GM12878 (cell line): ENCODE measurements around the gene PTPRD. TPM values are rescaled to one million over a fixed set of nuclear protein-coding genes. Genes with fewer than 3 reads are reported as not detected.

Experiments used
- ATAC-seq: fragments of 200-7000 bp; cut with Tn5 transposase; 3 replicates; pipeline ENCODE4 v1.9.1; 2020; ENCODE audit warnings: mild to moderate bottlenecking, moderate library complexity
- BruUV-seq: library from RNA; stranded (reverse); fragments of 400-500 nt; replicated peaks from 2 replicates; lab custom pipeline; 2021; lab: Mats Ljungman, UMichigan
- CTCF ChIA-PET: fragments of 300-600 bp; sonication (Branson Sonifier 250); formaldehyde crosslinking; extraction: SDS; loops from one replicate; lab custom pipeline; 2021; ENCODE audit warnings: inconsistent platforms; lab: Yijun Ruan, JAX
- POLR2A ChIA-PET: fragments of 350-600 bp; formaldehyde crosslinking; extraction: SDS; loops from one replicate; lab custom pipeline; 2021; ENCODE audit warnings: inconsistent platforms; lab: Charles Lee
- RAD21 ChIA-PET: fragments of 300-600 bp; sonication (Branson Sonifier 250); formaldehyde crosslinking; loops from one replicate; lab custom pipeline; 2023; ENCODE audit warnings: antibody characterized with exemption; ENCODE audit not compliant: unreplicated experiment; lab: Charles Lee
- SMC1A ChIA-PET: fragments of 300-600 bp; sonication (Branson Sonifier 250); formaldehyde crosslinking; loops from one replicate; lab custom pipeline; 2023; ENCODE audit not compliant: unreplicated experiment, uncharacterized antibody; lab: Charles Lee
- DNase-seq: peaks from one replicate; pipeline ENCODE4 v3.0.0-alpha.2; 2011; ENCODE audit warnings: low read depth, low spot score
- FAIRE-seq: peaks from 3 replicates; lab custom pipeline; 2011; peaks lifted over from hg19 to GRCh38; lab: Jason Lieb, UNC
- H2AFZ ChIP-seq: 2 replicates; pipeline ENCODE4 v1.6.0; 2011; ENCODE audit warnings: low read depth, low read length, control low read depth; ENCODE audit not compliant: control insufficient read depth
- H3K27ac ChIP-seq: 2 replicates; pipeline ENCODE4 v1.5.1; 2011; ENCODE audit warnings: control low read depth; ENCODE audit not compliant: control insufficient read depth, insufficient read depth
- H3K27me3 ChIP-seq, 2 experiments: replicated peaks in 1 of 2; 2 replicates each; pipeline versions ENCODE4 v1.6.0 to v1.6.1; 2011; ENCODE audit warnings: low read length in 1 of 2; ENCODE audit not compliant: control insufficient read depth in 2 of 2, insufficient read depth in 2 of 2
- H3K36me3 ChIP-seq, 2 experiments: 2 replicates each; pipeline ENCODE4 v1.5.1; 2011; ENCODE audit warnings: low read length in 1 of 2; ENCODE audit not compliant: control insufficient read depth in 2 of 2, insufficient read depth in 2 of 2
- H3K4me1 ChIP-seq: 2 replicates; pipeline ENCODE4 v1.6.1; 2011; ENCODE audit warnings: mild to moderate bottlenecking, low read length, moderate library complexity, mixed read lengths; ENCODE audit not compliant: control insufficient read depth, insufficient read depth
- H3K4me2 ChIP-seq: 2 replicates; pipeline ENCODE4 v1.6.0; 2011; ENCODE audit warnings: control low read depth; ENCODE audit not compliant: control insufficient read depth, insufficient read depth
- H3K4me3 ChIP-seq: fragments of 200-600 bp; sonication (generic); 2 replicates; pipeline ENCODE4 v1.5.1; 2016
- H3K79me2 ChIP-seq: 2 replicates; pipeline ENCODE4 v1.6.0; 2011; ENCODE audit warnings: low read length; ENCODE audit not compliant: control insufficient read depth, insufficient read depth
- H3K9ac ChIP-seq: 2 replicates; pipeline ENCODE4 v1.8.0; 2011; ENCODE audit warnings: low read length, control low read depth, mixed read lengths; ENCODE audit not compliant: control insufficient read depth, insufficient read depth
- H3K9me3 ChIP-seq: replicated peaks from 3 replicates; pipeline ENCODE4 v1.5.1; 2011; ENCODE audit warnings: mild to moderate bottlenecking, low read length; ENCODE audit not compliant: control insufficient read depth, insufficient read depth
- H4K20me1 ChIP-seq: 2 replicates; pipeline ENCODE4 v1.6.0; 2011; ENCODE audit not compliant: control insufficient read depth, insufficient read depth
- ATF7 ChIP-seq: fragments of 450-650 bp; IDR thresholded peaks from 2 replicates; pipeline ENCODE4 v1.6.1; 2016; ENCODE audit warnings: low read depth, mild to moderate bottlenecking
- BACH1 ChIP-seq: fragments of 450-650 bp; IDR thresholded peaks from 2 replicates; pipeline ENCODE4 v1.6.1; 2017; ENCODE audit warnings: mild to moderate bottlenecking, borderline replicate concordance
- BHLHE40 ChIP-seq, 2 experiments: fragments of 450-650 bp in 1 of 2; IDR thresholded peaks; 2 replicates each; pipeline ENCODE4 v1.6.1; 2011 to 2017; ENCODE audit warnings: low read depth in 2 of 2, borderline replicate concordance in 1 of 2, improper control_type of control experiment in 1 of 2, low read length in 1 of 2, mild to moderate bottlenecking in 1 of 2
- BRCA1 ChIP-seq: IDR thresholded peaks from 2 replicates; pipeline ENCODE4 v1.6.1; 2011; ENCODE audit warnings: low read depth, low read length, improper control_type of control experiment
- CBFB ChIP-seq: IDR thresholded peaks from 2 replicates; pipeline ENCODE4 v1.6.1; 2016; ENCODE audit warnings: antibody characterized with exemption, low read depth
- CBX5 ChIP-seq: sonication (generic); IDR thresholded peaks from 2 replicates; pipeline ENCODE4 v1.6.1; 2016; ENCODE audit warnings: low read depth, moderate library complexity, mild to moderate bottlenecking, inconsistent platforms
- DPF2 ChIP-seq: fragments of 450-650 bp; IDR thresholded peaks from 2 replicates; pipeline ENCODE4 v1.6.1; 2017; ENCODE audit warnings: mild to moderate bottlenecking
- EGR1 ChIP-seq, 2 experiments: IDR thresholded peaks; 1 replicate in 1 of 2; 2 replicates in 1 of 2; pipeline ENCODE4 v1.6.1; 2011 to 2012; ENCODE audit warnings: low read depth in 2 of 2, low read length in 2 of 2, borderline replicate concordance in 1 of 2, mild to moderate bottlenecking in 1 of 2, moderate library complexity in 1 of 2
- EZH2 ChIP-seq: IDR thresholded peaks from 2 replicates; pipeline ENCODE4 v1.6.1; 2012; ENCODE audit warnings: low read depth, mild to moderate bottlenecking, control low read depth, inconsistent platforms, low read length, borderline replicate concordance; ENCODE audit not compliant: control insufficient read depth
- JUND ChIP-seq: IDR thresholded peaks from 2 replicates; pipeline ENCODE4 v1.6.1; 2012; ENCODE audit warnings: low read depth, mild to moderate bottlenecking, low read length, improper control_type of control experiment, moderate library complexity
- LARP7 ChIP-seq: fragments of 450-650 bp; IDR thresholded peaks from 2 replicates; pipeline ENCODE4 v1.6.1; 2017; ENCODE audit warnings: mild to moderate bottlenecking
- MYC ChIP-seq: IDR thresholded peaks from 2 replicates; pipeline ENCODE4 v1.6.1; 2011; ENCODE audit warnings: mild to moderate bottlenecking, low read length, moderate library complexity, inconsistent platforms; ENCODE audit not compliant: insufficient read depth, insufficient replicate concordance, insufficient read length, severe bottlenecking
- NBN ChIP-seq: fragments of 450-650 bp; IDR thresholded peaks from 2 replicates; pipeline ENCODE4 v1.6.1; 2016
- NR2F1 ChIP-seq: fragments of 450-650 bp; conservative IDR thresholded peaks from 2 replicates; pipeline ENCODE4 v1.6.1; 2017; ENCODE audit warnings: mild to moderate bottlenecking
- PAX8 ChIP-seq: fragments of 450-650 bp; IDR thresholded peaks from 2 replicates; pipeline ENCODE4 v1.6.1; 2017; ENCODE audit warnings: mild to moderate bottlenecking, moderate library complexity
- POLR2AphosphoS2 ChIP-seq: IDR thresholded peaks from 2 replicates; pipeline ENCODE4 v1.6.1; 2011; ENCODE audit warnings: low read depth, mild to moderate bottlenecking, low read length, improper control_type of control experiment, moderate library complexity
- SPI1 ChIP-seq: IDR thresholded peaks from 2 replicates; pipeline ENCODE4 v1.6.1; 2011; ENCODE audit warnings: low read depth, mild to moderate bottlenecking, low read length, moderate library complexity, borderline replicate concordance; ENCODE audit not compliant: insufficient read depth
- SREBF1 ChIP-seq: IDR thresholded peaks from 2 replicates; pipeline ENCODE4 v1.6.1; 2012; ENCODE audit warnings: mild to moderate bottlenecking, low read length
- STAT1 ChIP-seq: fragments of 450-650 bp; conservative IDR thresholded peaks from 2 replicates; pipeline ENCODE4 v1.6.1; 2014; ENCODE audit warnings: antibody characterized with exemption, mild to moderate bottlenecking
- SUPT20H ChIP-seq: IDR thresholded peaks from 2 replicates; pipeline ENCODE4 v1.6.1; 2011; ENCODE audit warnings: low read depth, mild to moderate bottlenecking, low read length, moderate library complexity, borderline replicate concordance; ENCODE audit not compliant: control insufficient read depth
- TCF3 ChIP-seq: IDR thresholded peaks from 2 replicates; pipeline ENCODE4 v1.6.1; 2012; ENCODE audit warnings: low read depth, mild to moderate bottlenecking, low read length, borderline replicate concordance; ENCODE audit not compliant: insufficient read depth
- ZNF384 ChIP-seq: IDR thresholded peaks from 2 replicates; pipeline ENCODE4 v1.6.1; 2012; ENCODE audit warnings: low read depth, mild to moderate bottlenecking, low read length, improper control_type of control experiment, borderline replicate concordance
- WGBS: methylation state at CpG from one replicate; pipeline ENCODE4 v1.1.6; 2016; ENCODE audit warnings: low lambda C conversion rate; ENCODE audit not compliant: insufficient replicate concordance, insufficient coverage; ENCODE audit errors: missing lambda C conversion rate; 5-methylcytosine and 5-hydroxymethylcytosine counted together
- in situ Hi-C: fragments of 300-500 bp; cut with MboI; formaldehyde crosslinking; loops from 9 replicates; pipeline ENCODE4 v1.14.3; 2018; ENCODE audit warnings: mixed read lengths
- intact Hi-C: fragments of 100-400 bp; cut with micrococcal nuclease; formaldehyde crosslinking; loops from one replicate; pipeline ENCODE4 v1.14.2; 2022; ENCODE audit not compliant: unreplicated experiment
- polyA plus RNA-seq, 11 experiments: library from polyadenylated mRNA; depleted of rRNA in 4 of 11; unstranded in 6 of 11; stranded (reverse) in 5 of 11; fragments of >200 nt; fragmentation: Nextera tagmentation in 4 of 11; fragmentation: Illumina TruSeq in 1 of 11; extraction: Ambion mirVana in 4 of 11; extraction: Trizol in 1 of 11; gene quantifications; 1 replicate in 1 of 11; 2 replicates in 10 of 11; pipeline versions ENCODE4 v1.2.1 to v1.2.3, GENCODE V29; 2011 to 2016; ENCODE audit warnings: inconsistent platforms in 2 of 11, missing spikeins in 2 of 11, low read depth in 1 of 11
- total RNA-seq, 4 experiments: library from RNA; depleted of rRNA in 3 of 4; stranded (reverse); fragments of >200 nt in 3 of 4; fragmentation: Illumina TruSeq in 1 of 4; extraction: Trizol in 1 of 4; gene quantifications; 2 replicates each; pipeline versions ENCODE4 v1.2.1 to v1.2.3, GENCODE V29; 2013 to 2021
- TF ChIP-seq, protein P1 (sequence below): IDR thresholded peaks from 2 replicates; pipeline ENCODE4 v1.6.1; 2011; ENCODE audit warnings: low read depth, low read length, improper control_type of control experiment, borderline replicate concordance
- TF ChIP-seq, protein P2 (sequence below): fragments of 450-650 bp; IDR thresholded peaks from 2 replicates; pipeline ENCODE4 v1.6.1; 2016; ENCODE audit warnings: mild to moderate bottlenecking

The PTPRD gene
- total and polyA plus RNA-seq, 10 of the 15 experiments (the other 5 are each of a cell fraction or from before 2014, with no cell fraction given) = under 0.01 to 0.05 (median 0.01) TPM; not detected in 7

DNA sequence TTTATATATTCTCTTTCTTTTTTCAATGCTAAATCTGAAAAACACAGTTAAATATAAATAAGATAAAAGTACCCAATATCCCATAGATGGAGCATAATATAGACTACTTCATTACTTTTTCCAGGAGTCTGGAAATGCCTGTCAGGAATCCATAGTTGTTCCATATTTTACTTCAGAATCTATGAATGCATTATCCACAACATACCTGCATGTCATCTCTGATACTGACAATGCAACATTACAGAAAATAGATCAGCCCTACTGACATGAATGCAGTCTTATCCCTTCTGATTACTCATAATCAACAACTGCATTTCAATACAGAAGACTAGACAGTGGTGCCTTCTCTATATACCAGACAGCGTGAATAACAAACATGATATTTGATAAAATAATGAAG, 517.6 kb downstream of the PTPRD start (continued):
- TF ChIP-seq, protein P1, sequence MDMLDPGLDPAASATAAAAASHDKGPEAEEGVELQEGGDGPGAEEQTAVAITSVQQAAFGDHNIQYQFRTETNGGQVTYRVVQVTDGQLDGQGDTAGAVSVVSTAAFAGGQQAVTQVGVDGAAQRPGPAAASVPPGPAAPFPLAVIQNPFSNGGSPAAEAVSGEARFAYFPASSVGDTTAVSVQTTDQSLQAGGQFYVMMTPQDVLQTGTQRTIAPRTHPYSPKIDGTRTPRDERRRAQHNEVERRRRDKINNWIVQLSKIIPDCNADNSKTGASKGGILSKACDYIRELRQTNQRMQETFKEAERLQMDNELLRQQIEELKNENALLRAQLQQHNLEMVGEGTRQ = no peak
- TF ChIP-seq TCF3 = no peak
- no peak for TF ChIP-seq JUND
- no peak for TF ChIP-seq ZNF384
- no peak for TF ChIP-seq BRCA1
- no peak for TF ChIP-seq CBFB
- TF ChIP-seq BHLHE40 (IDR thresholded peaks at IDR 0.05; ENCODE audit: borderline replicate concordance in 1 of 2, low read depth in 2 of 2, low read length in 1 of 2) = no peak
- no peak for TF ChIP-seq EGR1 (IDR thresholded peaks at IDR 0.05; ENCODE audit: borderline replicate concordance in 1 of 2, low read depth in 2 of 2, low read length in 2 of 2)
- no peak for TF ChIP-seq NR2F1

- intact Hi-C loops = no loop called here
- Histone ChIP-seq H3K9me3 (no peaks in the 10 kb centered on the region), H3K27ac (no peak overlapping the region), H2AFZ (no peak overlapping the region), H3K4me1 (no peaks in the 10 kb centered on the region), H3K9ac (no peak overlapping the region), H3K27me3 (no peaks in the 10 kb centered on the region)
- RAD21 ChIA-PET = no interaction called here
- SMC1A ChIA-PET = no interaction called here
- WGBS = 10% methylated on average over 3 of the region's 3 CpGs
- FAIRE-seq = no peak
- no peak for DNase-seq
- POLR2A ChIA-PET = no interaction called here
- BruUV-seq = no TSS peak
- CTCF ChIA-PET = no interaction called here
- no peak for TF ChIP-seq ATF7
- no peak for TF ChIP-seq CBX5
- TF ChIP-seq BACH1 = no peak
- no peak for TF ChIP-seq SPI1
- no peak for TF ChIP-seq STAT1
- no peak for TF ChIP-seq LARP7
- no peak for TF ChIP-seq PAX8
- TF ChIP-seq POLR2AphosphoS2 = no peak
- no peak for TF ChIP-seq SUPT20H
- no peak for TF ChIP-seq DPF2
- no peak for TF ChIP-seq MYC
- TF ChIP-seq SREBF1 = no peak
- TF ChIP-seq EZH2 = no peak
- no peak for TF ChIP-seq NBN
- TF ChIP-seq, protein P2, sequence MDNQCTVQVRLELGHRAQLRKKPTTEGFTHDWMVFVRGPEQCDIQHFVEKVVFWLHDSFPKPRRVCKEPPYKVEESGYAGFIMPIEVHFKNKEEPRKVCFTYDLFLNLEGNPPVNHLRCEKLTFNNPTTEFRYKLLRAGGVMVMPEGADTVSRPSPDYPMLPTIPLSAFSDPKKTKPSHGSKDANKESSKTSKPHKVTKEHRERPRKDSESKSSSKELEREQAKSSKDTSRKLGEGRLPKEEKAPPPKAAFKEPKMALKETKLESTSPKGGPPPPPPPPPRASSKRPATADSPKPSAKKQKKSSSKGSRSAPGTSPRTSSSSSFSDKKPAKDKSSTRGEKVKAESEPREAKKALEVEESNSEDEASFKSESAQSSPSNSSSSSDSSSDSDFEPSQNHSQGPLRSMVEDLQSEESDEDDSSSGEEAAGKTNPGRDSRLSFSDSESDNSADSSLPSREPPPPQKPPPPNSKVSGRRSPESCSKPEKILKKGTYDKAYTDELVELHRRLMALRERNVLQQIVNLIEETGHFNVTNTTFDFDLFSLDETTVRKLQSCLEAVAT = no peak
- TF ChIP-seq, all 136 proteins: peak for 0
- Histone ChIP-seq H3K36me3 (no peaks in the 10 kb centered on the region), H3K4me2 (no peak overlapping the region), H3K79me2 (no peaks in the 10 kb centered on the region), H3K4me3 (no peak overlapping the region), H4K20me1 (no peaks in the 10 kb centered on the region)
- in situ Hi-C loops = no loop called here
- ATAC-seq = no peak
These were observed 518.2 kb downstream of the PTPRD start for GRCh38 chr9:10094563-10094962.
